HTERT RPE-1 (cell line): ENCODE results near the gene TUFM.
"Not testable (repeated sequence)": the region's sequence is repeated elsewhere in the genome, so short reads cannot be mapped to it uniquely, and the experiment has no call there.

ENCODE experiments used
- in situ Hi-C: fragments of 300-500 bp; cut with MboI; formaldehyde crosslinking; loops from 4 replicates; pipeline ENCODE4 v1.14.3; 2020; ENCODE audit warnings: low sequenced_read_pairs

Gene TUFM

DNA sequence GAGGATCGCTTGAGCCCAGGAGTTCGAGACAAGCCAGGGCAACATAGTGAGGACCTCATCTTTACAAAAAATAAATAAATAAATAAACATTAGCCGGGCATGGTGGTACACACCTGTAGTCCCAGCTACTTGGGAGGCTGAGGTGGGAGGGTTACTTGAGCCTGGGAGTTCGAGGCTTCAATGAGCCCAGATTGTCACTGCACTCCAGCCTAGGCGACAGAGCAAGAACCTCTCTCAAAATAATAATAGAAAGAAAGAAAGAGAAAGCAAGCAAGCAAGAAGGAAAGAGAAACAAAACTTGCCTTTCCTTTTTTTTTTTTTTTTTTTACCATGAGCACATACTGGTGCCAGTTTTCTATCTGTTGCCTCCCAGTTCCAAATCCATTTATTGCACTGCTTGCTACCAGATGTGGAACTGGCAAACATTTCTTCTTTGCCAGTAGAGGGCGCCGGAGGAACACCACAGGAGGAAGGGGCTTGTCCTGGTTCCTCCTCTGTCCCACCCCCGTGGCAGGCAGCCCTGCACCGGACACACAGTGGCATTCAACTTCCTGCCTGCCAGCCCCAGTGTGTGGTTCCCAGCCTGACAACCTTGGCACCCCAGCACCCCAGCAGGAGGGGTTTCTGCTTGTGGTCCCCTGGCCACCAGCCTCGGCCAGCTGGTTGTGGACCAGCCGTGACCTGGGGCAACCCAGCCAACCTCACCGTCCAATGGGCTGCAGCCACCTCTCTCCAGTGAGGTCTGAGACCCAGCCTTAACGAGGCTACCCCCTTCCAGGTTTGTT is 43.7 kb downstream of the TUFM start:
- in situ Hi-C loops = not testable (repeated sequence)
